SH-SY5Y (cell line): ENCODE results near the gene MLLT3.

Source experiments
- GATA2 ChIP-seq: IDR thresholded peaks from 2 replicates; pipeline ENCODE4 v1.6.1; 2011; ENCODE audit warnings: mild to moderate bottlenecking, low read depth, low read length
- GATA3 ChIP-seq: IDR thresholded peaks from 2 replicates; pipeline ENCODE4 v1.6.1; 2011; ENCODE audit warnings: low read depth, mild to moderate bottlenecking, low read length, moderate library complexity

- TF ChIP-seq GATA2 (no peak), GATA3 (no peak)
These were observed 216.7 kb downstream of the MLLT3 start for GRCh38 chr9:20405616-20406015.
